Stimulated activated CD8-positive, alpha-beta memory T cell treated with anti-CD3 and anti-CD28 coated beads, Interleukin-15, amount 100 ng/mL, for 1 hour (primary cell): ENCODE measurements around the gene C4orf51.

Source experiments
- DNase-seq: peaks from one replicate; pipeline ENCODE4 v3.0.0-alpha.2; 2020; ENCODE audit warnings: low read depth

C4orf51 gene

DNA sequence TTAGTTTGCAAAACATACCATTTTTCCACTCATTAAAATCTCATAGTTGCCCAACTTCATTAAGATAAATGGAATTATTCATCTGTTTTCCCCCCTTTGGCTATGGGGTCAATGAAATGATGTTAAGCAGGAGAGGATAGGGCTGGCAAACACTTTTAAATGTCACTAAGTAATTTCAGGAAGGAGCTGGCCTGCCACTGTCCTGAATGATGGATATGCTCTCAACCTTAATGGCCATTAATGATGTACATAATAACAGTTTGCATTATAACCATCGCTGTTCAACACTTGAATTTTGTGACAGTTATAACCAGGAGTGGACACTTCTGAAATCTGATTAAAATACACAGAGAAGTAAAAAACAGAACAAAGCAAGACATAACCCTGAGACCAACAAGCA, 77.2 kb downstream of the C4orf51 start:
- DNase-seq, result no peak

DNA sequence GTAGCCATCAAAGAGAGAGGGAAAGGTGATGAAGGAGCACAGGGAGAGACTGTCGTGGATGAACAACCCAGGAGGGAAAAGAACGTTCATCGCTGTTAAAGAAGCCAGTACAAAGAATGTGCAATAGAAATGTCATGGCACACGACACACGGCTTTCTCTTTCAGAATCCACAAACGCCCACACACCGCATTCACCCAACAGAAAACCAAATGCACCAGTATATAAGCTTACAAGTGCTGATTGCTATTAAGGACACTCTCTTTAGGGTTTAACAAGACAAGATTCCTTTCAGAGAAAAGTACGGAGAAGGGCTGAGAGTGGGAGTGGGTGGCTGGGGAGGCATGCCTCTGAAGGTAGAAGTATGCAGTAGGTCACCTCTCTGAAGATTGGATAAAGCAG, 80.2 kb downstream of the C4orf51 start:
- no peak for DNase-seq

DNA sequence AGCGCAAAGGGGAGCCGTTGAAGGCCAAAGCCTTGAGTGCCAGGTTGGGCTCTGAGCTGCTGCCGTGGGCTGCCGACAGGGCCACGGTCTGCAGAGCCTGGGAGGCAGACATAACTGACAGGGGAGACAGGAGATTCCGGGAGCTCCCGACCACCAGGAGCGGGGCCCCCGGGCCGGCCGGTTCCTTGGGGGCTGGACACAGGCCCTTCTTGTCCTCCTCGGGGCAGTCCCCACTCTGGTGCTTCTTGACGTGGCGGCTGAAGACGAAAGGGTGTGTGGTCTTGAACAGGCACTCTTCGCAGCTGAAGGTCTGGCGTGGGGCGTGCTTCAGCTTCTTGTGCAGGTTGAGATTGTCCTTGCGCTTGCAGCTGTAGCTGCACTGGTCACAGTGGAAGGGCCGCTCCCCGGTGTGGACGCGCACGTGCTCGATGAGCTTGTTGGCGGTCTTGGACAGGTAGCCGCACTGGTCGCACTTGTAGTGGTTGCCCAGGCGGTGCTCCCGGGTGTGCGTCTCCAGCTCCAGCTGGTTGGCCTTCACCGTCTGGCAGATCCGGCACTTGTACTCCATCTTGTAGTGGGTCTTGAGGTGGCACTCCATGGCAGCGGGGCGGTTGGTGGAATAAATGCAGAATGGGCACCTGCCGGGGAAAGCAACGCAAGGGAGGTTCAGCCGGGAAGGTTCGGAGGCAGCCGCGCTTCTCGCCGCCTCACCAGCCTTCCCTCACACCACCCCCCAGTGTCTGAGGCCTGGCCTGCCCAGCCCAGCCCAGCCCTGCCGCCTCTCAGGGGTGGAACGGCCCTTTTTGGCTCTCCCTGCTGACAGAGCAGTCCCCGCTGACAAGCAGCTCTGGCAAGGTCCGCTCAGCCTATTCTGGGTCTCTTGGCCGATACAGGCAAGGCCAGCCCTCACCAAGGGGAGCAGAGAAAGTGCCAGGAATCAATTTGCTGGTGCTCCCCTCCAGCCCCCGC, 81.3 kb downstream of the C4orf51 start:
- DNase-seq, result no peak

DNA sequence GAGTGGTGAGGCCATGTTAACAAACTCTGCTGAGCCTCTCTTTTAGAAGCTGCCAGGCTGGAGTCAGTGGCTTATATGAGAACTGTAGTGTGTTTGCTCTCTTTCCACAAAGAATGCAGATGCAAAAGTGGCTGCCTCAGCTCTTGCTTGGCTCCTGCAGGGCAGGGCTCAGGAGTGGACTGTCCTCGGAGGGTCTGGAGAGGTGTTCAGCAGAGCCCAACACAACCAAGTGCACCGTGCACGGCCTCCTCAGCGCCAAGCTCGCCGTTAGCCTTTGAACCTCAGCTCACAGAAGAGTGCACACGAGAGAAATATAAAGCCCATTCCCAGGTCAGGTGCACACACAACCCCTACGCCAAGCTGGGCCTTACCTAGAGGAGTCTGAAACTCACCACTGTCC, 82.8 kb downstream of the C4orf51 start:
- no peak for DNase-seq

DNA sequence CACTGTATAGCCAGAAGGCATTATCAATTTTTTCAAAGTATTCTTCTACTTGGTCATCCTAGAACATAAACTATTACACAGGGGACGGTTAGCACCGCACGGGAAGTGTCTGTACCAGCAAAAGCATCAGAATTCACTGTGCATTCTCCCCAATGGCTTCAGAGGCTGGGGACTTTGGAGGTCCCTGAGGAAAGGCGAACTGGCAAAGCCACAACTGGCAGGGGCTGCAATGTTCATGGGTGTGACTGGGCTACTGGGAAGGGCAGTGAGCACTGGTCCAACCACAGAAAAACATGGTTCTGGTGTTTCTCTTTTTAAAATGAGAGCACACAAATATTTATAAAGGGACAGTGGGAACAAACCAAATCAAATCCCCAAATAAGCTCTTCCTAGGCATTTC, 83.5 kb downstream of the C4orf51 start:
- no peak for DNase-seq

DNA sequence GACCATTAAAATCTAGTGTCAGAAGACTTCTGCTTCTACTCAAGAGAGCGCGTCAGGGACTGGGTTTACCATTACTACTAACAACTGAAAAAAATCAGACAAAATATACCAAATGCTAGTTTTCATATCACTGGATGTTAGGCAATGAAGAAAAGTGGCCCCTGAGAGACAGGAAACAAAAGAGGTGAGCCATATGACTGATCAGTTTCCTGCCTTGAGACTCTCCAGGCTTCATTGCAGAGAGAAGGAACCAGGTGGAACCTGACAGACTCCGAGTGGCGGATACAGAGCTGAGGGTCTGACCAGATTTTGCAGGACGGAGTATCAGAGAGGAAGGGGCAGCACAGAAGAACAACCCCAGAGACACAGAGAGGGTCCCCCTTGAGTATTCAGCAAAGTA, 86.3 kb downstream of the C4orf51 start:
- DNase-seq, result no peak

DNA sequence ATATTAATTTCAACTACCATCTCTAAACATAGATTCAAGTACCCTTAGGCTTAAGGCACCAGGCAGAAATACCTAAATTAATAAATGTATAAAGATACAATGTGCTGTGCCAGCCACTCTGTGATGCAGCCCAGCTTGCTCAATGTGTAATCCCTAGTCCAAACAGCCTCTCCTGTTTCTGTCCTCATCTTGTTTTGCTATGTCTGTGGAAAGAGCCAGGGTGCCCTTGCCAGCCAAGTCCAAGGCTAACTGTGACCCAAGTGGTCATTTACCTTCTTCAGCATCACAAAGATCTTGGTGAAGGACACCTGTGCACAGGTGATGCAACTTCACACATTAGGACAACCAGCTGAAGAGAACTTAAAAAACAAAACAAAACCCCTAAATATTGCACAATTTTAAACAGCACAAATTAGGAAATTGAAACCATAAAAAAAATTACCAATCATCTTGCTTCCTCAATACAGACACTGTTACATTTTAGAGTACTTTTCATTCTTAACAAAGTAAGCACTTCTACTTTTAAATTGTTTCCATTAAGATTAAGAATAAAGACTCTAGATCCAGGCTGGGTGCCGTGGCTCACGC, 89.6 kb downstream of the C4orf51 start:
- no peak for DNase-seq

DNA sequence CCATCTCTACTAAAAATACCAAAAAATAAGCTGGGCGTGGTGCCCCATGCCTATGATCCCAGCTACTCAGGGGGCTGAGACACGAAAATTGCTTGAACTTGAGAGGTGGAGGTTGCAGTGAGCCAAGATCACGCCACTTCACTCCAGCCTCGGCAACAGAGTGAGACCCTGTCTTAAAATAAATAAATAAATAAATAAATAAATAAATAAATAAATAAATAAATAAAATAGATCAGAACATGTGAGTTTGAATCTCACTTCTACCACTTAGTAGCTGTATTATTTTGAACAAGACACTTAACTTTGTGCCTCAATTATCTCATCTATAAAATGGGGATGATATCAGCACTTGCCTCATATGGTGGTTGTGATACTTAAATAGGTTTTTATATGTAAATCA, 90.2 kb downstream of the C4orf51 start:
- DNase-seq, result no peak

DNA sequence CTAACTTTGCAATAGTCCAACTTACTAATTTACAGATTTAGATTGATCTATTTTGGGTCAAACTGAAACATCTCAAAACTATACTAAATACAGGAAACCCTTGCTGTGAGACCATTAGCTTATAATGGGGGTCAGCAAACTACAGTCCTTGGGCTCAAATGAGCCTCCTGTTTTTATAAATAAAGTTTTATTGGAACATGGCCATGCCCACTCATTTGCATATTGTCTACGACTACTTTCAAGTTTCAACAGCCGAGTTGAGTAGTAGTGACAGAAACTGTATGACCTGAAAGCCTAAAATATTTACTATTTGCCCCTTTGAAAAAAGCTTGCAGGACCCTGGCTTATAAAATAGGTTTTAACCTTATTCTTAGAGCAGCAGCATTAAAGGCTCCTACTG, 92.4 kb downstream of the C4orf51 start:
- no peak for DNase-seq

DNA sequence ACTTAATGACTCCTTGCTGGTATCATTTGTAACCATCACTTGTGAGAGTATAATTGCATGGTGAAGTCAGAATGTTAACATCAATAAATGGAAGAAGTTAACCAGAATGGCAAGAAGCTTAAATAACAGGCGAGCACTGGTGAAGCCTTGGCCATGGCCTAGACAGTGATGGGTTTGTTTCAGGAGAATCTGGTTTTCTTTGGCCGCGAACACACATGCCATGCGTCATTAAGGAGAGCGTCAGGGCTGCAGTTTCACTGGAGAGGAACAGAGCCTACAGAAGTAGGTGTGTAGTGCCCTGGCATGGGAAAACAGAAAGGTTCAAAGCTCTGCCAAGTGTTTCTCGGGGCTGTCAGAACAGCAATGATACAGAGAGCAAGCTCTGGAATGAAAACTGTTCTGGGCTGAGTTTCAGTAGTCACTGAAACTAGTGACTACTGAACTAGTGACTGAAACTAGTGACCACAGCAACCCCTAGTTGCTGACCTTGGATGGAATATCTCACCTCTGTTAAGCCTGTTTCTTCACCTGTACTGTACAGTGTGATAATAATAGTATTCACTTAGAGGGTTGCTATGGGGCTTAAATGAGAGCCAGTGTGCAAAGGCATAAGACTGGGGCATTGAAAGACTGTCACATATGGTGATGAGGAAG, 93.8 kb downstream of the C4orf51 start:
- no peak for DNase-seq

DNA sequence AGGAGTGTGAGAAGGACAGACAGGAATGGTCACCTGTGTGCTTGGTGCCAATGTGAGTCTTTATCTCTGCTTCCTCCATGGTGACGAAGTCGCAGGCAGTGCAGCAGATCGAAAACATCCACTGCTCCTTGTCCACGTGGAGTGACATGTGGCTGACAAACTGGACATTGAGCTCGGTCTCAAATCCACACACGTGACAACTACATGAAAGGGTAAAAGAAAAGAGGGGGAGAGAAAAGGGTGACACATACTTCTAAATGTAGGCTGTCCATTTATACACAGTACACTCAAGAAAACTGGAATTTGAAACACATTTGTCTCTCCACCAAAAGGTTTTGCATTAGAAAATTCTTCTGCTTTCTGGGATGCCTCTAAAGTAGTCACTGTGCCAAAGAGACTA, 94.5 kb downstream of the C4orf51 start:
- no peak for DNase-seq

DNA sequence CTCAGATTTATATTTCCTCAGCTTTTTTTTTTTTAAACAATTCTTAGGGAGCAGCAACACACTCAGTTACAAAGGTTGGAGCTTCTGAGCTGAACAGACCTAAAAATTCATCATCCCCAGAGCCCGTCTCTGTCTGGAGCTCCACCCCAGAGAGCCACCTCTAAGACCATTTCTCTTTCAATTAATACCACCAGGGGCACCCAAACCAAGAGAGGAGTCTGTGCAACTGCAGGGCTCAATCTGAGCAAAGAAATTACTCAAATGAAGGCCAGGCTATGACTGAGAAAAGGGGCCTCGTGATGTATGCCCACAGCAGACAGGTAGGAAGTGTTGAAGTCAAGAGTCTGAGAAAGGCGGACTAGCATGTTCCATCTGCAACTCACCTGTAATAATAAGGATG, 95.5 kb downstream of the C4orf51 start:
- no peak for DNase-seq

DNA sequence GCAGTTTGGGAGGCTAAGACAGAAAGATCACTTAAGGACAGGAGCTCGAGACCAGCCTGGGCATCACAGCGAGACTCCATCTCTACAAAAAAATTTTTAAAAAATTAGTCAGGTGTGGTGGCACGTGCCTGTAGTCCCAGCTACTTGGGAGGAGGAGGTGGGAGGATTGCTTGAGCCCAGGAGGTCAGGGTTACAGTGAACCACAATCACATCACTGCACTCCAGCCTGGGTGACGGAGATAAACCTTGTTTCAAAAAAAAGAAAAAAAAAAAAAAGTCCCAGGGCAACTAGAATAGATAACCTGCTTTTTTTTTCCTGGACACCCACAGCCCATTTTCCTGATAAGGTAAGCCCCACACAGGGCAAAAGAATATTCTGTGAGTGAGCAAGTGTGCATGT, 96.3 kb downstream of the C4orf51 start:
- no peak for DNase-seq

DNA sequence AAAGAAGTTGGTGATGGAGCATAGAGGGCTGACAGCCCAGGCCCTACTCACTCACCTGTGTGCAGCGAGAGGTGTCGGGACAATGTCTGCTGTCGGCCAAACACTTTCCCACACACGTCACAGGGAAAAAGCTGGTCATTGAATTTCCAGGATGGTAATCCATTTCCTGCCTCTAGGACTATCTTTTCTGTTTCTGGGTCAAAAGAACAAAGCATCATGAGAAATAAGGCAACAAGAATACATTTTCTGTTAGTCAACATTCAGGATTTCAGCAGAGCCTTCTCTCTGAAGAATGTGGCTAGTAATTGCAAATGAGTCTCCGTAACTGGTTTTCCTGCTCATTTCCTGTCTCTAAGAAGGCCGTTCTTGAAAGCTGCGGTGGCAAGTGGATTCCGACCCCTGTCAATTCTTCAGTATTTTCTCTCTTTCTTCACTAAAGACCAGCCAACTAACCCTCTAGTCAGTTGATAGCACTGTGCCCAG, 99.4 kb downstream of the C4orf51 start:
- DNase-seq, result no peak

DNA sequence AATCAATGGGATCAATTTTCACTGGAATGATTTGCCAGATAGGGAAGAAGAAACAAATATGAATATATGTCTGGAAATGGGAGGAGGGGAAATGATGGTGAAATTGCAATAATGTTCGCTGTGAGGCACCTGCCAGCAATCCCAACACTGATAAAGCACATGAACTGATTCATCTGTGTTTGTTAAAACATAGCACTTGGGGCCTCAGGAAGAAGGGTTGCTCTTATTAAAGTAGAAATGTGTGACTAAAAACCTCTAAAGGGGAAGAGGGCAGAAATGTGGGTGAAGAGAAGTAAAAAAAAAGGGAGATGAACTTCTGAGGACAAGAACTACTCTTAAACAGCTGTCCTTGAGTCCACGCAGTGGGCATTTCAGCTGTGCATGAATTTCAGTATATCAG, 101.4 kb downstream of the C4orf51 start:
- no peak for DNase-seq
